ENCODE measurements around the gene HIVEP3. TPM values are rescaled to one million over a fixed set of nuclear protein-coding genes. Genes with fewer than 3 reads are reported as not detected.
A peak's percentile ranks its signal among the peaks of the same experiment; 100 is the strongest.

The HIVEP3 gene
- total RNA-seq, 1 donor, result 1.2 TPM

DNA sequence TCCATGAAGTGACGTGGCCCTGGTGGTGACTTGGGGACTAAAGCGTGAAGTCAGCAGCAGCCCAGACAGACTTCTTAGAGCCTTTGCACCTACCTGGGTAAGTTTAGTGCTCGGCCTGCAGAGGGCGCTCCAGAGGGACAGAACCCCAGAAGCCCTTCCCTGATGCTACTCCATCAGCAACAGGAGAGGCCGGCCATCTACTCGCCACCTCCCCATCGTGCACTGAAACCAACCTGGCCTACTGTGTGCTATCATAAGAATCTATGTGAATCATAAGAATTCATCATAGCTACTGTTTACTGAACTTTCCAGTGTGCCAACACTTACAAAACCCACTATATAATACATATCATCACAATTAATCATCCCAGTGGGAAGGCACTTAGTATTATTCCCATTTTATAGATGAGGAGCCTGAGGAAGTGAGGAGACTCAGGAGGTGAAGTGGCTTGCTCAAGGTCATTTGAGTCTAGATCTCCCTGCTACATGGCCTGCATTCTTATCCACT is 426.3 kb downstream of the HIVEP3 start:
- TF ChIP-seq, protein P1, sequence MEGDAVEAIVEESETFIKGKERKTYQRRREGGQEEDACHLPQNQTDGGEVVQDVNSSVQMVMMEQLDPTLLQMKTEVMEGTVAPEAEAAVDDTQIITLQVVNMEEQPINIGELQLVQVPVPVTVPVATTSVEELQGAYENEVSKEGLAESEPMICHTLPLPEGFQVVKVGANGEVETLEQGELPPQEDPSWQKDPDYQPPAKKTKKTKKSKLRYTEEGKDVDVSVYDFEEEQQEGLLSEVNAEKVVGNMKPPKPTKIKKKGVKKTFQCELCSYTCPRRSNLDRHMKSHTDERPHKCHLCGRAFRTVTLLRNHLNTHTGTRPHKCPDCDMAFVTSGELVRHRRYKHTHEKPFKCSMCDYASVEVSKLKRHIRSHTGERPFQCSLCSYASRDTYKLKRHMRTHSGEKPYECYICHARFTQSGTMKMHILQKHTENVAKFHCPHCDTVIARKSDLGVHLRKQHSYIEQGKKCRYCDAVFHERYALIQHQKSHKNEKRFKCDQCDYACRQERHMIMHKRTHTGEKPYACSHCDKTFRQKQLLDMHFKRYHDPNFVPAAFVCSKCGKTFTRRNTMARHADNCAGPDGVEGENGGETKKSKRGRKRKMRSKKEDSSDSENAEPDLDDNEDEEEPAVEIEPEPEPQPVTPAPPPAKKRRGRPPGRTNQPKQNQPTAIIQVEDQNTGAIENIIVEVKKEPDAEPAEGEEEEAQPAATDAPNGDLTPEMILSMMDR (IDR thresholded peaks at IDR 0.05; ENCODE audit: insufficient read depth, low read length), result peak; percentile 54
- no peak overlapping the region for H3K4me3 ChIP-seq (ENCODE audit: low read depth, low read length)
- DNase-seq (ENCODE audit: low read depth), result no peak

DNA sequence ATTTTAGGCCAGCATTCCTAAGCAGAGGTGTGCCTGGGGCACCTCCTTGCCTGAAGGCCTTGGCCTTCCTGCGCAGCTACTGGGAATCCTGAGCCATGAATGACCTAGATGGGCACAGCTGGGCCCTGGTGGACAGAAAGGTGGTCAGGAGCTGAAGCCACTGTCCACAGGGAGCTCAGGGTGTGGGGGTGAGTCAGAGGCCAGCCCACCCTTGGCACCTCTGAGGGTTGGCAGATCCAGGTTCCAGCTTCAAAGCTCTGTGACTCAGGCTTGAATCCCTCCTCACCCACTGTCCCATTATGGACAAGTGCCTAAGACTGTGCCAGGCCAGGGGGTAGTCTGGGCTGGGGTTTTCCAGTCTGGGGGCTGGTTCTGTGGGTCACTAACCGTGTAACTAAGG is 427.8 kb downstream of the HIVEP3 start:
- TF ChIP-seq, protein P1 (IDR thresholded peaks at IDR 0.05; ENCODE audit: insufficient read depth, low read length), result no peak
- H3K4me3 ChIP-seq (ENCODE audit: low read depth, low read length), result no peak overlapping the region
- DNase-seq (ENCODE audit: low read depth), result no peak

DNA sequence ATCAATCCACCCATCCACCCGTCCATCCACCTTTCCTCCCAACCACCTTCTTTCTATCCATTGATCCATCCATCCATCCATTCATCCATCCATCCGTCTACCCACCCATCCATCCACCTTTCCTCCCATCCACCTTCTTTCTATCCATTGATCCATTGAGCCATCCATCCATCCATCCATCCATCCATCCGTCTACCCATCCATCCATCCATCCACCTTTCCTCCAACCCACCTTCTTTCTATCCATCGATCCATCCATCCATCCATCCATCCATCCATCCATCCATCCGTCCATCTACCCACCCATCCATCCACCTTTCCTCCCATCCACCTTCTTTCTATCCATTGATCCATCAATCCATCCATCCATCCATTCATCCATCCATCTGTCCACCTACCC is 429.2 kb downstream of the HIVEP3 start:
- no peak overlapping the region for H3K4me3 ChIP-seq (ENCODE audit: low read depth, low read length)
- DNase-seq (ENCODE audit: low read depth), result no peak
- TF ChIP-seq, protein P1 (IDR thresholded peaks at IDR 0.05; ENCODE audit: insufficient read depth, low read length), result no peak

DNA sequence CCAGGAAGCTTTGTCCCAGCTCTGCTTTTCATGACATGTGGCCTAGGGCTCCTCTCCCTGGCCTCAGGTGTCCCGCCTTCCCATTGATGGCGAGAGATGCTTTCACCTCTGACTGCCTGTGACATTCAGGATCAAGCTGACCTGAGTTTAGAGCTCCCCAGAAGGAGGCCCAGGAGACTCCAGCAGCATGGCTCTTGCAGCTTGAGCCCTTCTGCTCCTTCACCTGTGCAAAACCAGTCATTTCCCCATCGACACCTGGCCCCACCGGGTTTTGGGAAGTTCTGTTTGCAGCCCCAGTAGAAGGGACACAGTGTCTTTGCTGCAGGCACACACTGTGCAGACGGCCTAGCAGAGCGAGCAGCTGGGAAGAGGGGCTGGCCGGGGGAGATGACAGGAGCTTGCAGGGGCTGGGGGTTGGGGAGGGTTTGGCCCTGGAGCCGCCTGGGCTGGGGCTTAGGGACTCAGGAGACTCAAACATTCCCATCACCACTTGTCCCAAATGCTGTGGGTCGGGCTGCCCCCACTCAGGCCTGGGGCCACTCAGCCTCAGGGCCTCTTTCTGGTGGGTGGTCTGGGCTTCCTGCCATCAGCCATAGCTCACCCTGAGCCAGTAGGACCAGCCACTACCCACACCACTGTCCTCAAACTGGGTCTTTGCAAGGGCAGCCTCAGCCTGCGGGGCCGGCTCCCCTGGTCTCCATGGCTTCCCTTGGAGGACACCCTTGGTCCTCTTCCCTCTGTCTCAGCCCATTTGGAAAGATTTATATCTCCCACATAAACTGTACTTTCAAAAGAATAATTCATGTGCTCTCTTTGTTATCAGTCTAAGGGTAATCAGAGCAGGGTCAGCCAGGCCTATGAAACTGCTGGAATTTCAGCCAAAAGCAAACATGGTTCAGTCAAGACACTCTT is 430.4 kb downstream of the HIVEP3 start:
- no peak overlapping the region for H3K4me3 ChIP-seq (ENCODE audit: low read depth, low read length)
- DNase-seq (ENCODE audit: low read depth), result no peak
- TF ChIP-seq, protein P1 (IDR thresholded peaks at IDR 0.05; ENCODE audit: insufficient read depth, low read length), result no peak

DNA sequence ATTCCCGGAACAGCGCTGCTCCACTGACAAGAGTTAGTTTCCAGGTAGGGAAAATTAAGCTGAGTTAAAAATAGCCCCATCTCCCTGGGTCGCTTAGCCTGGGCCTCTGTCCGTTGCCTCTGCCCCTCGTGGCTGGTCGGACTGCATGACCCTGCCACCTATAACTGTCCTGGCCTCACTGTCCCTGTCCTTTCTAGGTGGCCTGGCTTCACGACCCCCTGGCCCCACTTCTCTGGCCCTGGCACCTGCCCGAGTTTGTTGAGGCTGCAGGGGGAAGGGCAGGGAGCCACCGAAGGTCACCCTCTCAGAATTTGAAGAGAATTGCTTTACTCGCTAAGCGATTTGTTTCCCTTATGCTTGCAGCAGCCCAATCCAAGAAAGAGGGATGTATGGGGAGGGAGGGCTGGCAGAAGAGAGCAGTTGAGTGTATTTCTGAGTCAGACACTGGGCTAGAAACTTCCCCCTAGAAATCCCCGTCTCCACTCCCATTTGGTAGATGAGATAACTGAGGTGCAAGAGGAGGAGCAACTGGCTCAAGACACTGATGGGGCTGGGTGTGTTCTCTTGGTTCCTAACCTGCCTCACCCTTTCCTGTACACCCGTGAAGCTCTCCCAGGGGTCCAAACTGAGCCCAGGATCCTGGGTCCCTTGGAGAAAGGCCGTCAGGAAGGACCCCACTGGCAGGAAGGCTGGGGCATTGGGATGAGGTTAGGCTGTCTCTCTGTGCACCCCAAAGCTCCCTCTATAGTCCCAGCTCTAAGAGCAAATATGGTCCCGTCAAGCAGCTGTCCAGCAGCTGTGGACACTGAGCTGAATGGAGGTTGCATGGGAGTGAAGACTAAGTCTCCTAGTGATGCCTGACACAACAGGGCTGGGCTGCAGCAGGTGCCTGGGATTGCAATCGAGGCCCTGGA is 431.3 kb downstream of the HIVEP3 start:
- TF ChIP-seq, protein P1 (IDR thresholded peaks at IDR 0.05; ENCODE audit: insufficient read depth, low read length), result no peak
- H3K4me3 ChIP-seq (ENCODE audit: low read depth, low read length), result no peak overlapping the region
- DNase-seq (ENCODE audit: low read depth), result no peak

DNA sequence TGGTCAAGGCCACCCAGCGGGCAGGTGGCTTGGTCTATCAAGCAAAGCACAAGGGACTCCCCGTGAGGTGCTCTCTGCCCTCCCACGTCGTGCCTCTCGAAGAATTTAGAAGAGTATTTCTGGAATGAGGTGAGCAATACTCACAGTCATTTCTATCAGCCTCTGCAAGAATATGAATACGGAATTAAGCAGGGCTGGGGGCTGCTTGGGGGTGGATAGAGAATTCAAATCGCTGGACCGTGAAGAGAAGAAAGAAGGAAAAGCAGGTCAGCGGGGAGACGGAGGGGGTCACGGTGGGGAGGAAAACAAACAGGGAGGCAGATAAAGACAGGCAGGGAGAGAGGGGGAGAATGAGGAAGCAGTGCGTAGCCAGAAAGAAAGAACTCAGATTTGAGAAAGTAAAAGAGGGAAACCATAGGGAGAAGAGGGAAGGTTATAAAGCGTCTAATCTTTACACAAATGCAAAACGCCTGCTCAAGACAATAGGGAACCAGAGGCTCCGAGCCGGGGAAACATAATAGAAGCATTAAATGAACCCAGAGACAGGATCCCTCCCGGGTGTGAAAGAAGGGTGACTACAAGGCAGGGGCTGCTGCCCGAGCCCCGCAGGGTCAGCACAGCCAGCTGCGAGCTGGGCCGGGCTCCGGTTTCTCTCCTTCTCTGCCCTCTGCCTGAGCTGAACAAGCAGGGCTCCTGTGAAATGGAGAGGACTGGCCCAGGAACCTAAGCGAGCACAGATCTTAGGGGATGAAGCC is 432.2 kb downstream of the HIVEP3 start:
- DNase-seq (ENCODE audit: low read depth), result no peak
- TF ChIP-seq, protein P1 (IDR thresholded peaks at IDR 0.05; ENCODE audit: insufficient read depth, low read length), result no peak
- no peak overlapping the region for H3K4me3 ChIP-seq (ENCODE audit: low read depth, low read length)

Measured in fibroblast of the aortic adventitia (primary cell).